Activated CD4-positive, alpha-beta T cell treated with anti-CD3 and anti-CD28 coated beads, Interleukin-2, amount 50 U/mL, for 4 hours (primary cell): ENCODE measurements around the gene AOX1.
"Not testable (repeated sequence)": the region's sequence is repeated elsewhere in the genome, so short reads cannot be mapped to it uniquely, and the experiment has no call there.

Experiments
- DNase-seq, 2 experiments: peaks; one replicate each; pipeline ENCODE4 v3.0.0-alpha.2; 2020

AOX1 gene

GRCh38 chr2:200603972-200604371, 18.2 kb downstream of the AOX1 start:
- DNase-seq: no peak

GRCh38 chr2:200604571-200605255, 18.9 kb downstream of the AOX1 start:
- no peak for DNase-seq

- DNase-seq: no peak
Measured at GRCh38 chr2:200608341-200609027, 22.7 kb downstream of the AOX1 start.

- DNase-seq: no peak
Measured at GRCh38 chr2:200609028-200609614, 23.3 kb downstream of the AOX1 start.

- not testable (repeated sequence) for DNase-seq
Measured at GRCh38 chr2:200610217-200610616, 24.4 kb downstream of the AOX1 start.

- DNase-seq: no peak
Measured at GRCh38 chr2:200613692-200614091, 27.9 kb downstream of the AOX1 start.

- DNase-seq: no peak
Measured at GRCh38 chr2:200614249-200614648, 28.4 kb downstream of the AOX1 start.

GRCh38 chr2:200615247-200615646, 29.4 kb downstream of the AOX1 start:
- no peak for DNase-seq

GRCh38 chr2:200616193-200616592, 30.4 kb downstream of the AOX1 start:
- no peak for DNase-seq

GRCh38 chr2:200616656-200617055, 30.8 kb downstream of the AOX1 start:
- DNase-seq: no peak

GRCh38 chr2:200617156-200618053, 31.6 kb downstream of the AOX1 start:
- no peak for DNase-seq

- no peak for DNase-seq
Measured at GRCh38 chr2:200618054-200618419, 32.2 kb downstream of the AOX1 start.

- no peak for DNase-seq
Measured at GRCh38 chr2:200618590-200619021, 32.8 kb downstream of the AOX1 start.

GRCh38 chr2:200619279-200619678, 33.5 kb downstream of the AOX1 start:
- DNase-seq: no peak

- DNase-seq: no peak
Measured at GRCh38 chr2:200620606-200621390, 35.0 kb downstream of the AOX1 start.

GRCh38 chr2:200622106-200622505, 36.3 kb downstream of the AOX1 start:
- no peak for DNase-seq

GRCh38 chr2:200624026-200624425, 38.2 kb downstream of the AOX1 start:
- DNase-seq: no peak

- no peak for DNase-seq
Measured at GRCh38 chr2:200624658-200625057, 38.8 kb downstream of the AOX1 start.

GRCh38 chr2:200625282-200625681, 39.5 kb downstream of the AOX1 start:
- no peak for DNase-seq

- DNase-seq: no peak
Measured at GRCh38 chr2:200625958-200626363, 40.1 kb downstream of the AOX1 start.

- DNase-seq: no peak
Measured at GRCh38 chr2:200627110-200627770, 41.4 kb downstream of the AOX1 start.

GRCh38 chr2:200628461-200628860, 42.6 kb downstream of the AOX1 start:
- DNase-seq: not testable (repeated sequence)
